ENCODE measurements around the gene UBE2E3.
A peak's percentile ranks its signal among the peaks of the same experiment; 100 is the strongest.
"Not testable (repeated sequence)": the region's sequence is repeated elsewhere in the genome, so short reads cannot be mapped to it uniquely, and the experiment has no call there.

Gene UBE2E3

DNA sequence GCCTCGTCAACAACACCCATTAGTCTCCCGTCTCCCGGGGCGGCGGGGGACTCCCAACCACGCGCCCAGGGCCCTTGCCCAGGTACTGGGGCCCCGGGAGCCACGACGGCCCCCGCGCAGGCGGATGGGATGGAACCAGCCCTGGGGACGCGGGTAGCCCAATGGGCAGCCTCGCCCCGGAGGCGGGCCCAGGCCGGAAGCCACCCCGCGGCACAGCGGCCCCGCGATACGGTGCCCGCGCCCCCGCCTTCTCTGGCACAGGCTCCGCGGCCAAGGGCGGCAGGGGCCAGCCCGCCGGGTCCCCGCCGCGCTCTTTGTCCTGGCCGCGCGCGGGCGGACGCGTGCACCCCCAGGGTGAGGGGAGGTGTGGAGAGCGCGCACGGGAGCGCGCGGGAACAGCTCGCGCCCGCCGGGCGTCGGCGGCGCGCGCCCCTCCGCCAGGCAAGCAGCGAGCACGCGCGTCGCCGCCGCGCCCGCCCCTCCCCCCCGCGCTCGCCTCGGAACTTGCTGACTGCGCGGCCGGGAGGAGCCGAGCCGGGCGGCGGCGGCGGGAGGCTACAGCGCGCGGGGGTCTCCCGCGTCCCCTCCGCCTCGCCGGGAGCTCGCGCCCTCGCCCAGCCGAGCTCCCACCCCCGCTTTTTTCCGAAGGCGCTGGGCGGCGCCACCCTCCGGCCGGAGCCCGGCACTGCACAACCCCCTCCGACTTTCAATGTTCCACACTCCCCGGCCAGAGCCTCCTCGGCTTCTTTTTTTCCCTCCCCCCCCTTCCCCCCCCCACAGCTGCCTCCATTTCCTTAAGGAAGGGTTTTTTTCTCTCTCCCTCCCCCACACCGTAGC lies at the start of gene UBE2E3:
UBE2E3 (plus strand) TSS at position 500 of the 837 bp plus-strand sequence. CDS start 1,438 bp downstream, outside the sequence.
- no peaks in the 10 kb centered on the region for H3K9me3 Mint-ChIP-seq
- DNase-seq (ENCODE audit: low spot score in 2 of 2): peak; percentile 83 to 84
- peaks cover 3% of the 10 kb centered on the region for H3K36me3 Mint-ChIP-seq
- peak within 1 kb of the TSS; percentile 96 for H3K4me3 Mint-ChIP-seq
- H3K4me1 Mint-ChIP-seq: peaks cover 13% of the 10 kb centered on the region
- no peaks in the 10 kb centered on the region for H3K27me3 Mint-ChIP-seq
- ATAC-seq (ENCODE audit: low read depth): peak; percentile 69
- H3K27ac Mint-ChIP-seq: peak within 1 kb of the TSS; percentile 92

- H3K9me3 Mint-ChIP-seq: peaks cover 2% of the 10 kb centered on the region
- ATAC-seq (ENCODE audit: low read depth) (no peak), DNase-seq (ENCODE audit: low spot score in 2 of 2) (no peak)
- H3K4me1 Mint-ChIP-seq: no peaks in the 10 kb centered on the region
- H3K4me3 Mint-ChIP-seq: no peak overlapping the region
- no peak overlapping the region for H3K27ac Mint-ChIP-seq
- H3K36me3 Mint-ChIP-seq: no peaks in the 10 kb centered on the region
- H3K27me3 Mint-ChIP-seq: peaks cover 3% of the 10 kb centered on the region
Observed at GRCh38 chr2:180931841-180932240, 48.6 kb upstream of the UBE2E3 start.

DNA sequence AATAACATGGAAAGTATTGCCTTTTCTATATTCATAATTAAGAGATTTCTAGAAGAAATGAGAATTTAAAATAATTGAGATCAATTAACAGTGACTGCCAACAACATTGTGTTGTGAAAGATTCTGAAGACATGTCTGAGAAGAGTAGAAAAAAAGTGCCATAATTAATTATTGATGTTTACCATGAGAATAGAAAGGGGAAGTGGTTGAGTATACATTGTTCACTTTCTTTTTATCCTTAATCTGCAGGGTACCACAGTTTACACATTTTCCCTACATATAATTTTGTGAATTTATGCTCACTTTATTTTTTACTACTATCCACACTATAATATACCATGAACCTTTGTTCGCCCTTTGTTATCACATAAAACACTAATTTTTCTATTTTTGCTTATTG lies 47.1 kb upstream of the UBE2E3 start:
- no peak for ATAC-seq (ENCODE audit: low read depth)
- Mint-ChIP-seq H3K9me3 (peaks cover 6% of the 10 kb centered on the region), H3K36me3 (no peaks in the 10 kb centered on the region)

DNA sequence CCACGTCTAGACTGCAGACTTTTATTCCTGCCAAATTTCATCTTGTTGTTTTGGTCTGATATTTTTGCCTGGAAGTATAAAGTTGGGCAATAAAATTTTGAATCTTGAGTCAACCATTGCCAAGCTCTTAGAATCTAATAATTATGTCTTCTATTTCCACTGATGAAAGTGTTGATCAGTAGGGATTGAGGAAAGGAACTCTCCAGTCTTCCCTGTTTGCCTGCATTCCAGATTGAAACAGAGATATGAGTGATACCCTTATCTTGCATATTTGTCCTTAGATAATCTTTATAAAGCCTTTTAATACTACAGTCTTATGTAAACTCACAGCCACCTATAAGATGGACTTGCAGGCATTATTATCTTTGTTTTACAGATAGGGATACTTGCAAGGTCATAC lies 45.5 kb upstream of the UBE2E3 start:
- peaks cover 10% of the 10 kb centered on the region for H3K9me3 Mint-ChIP-seq
- H3K4me1 Mint-ChIP-seq: peaks cover 12% of the 10 kb centered on the region
- no peak for ATAC-seq (ENCODE audit: low read depth)

More for the DNA sequence above, 47.1 kb upstream of the UBE2E3 start:
- no peak overlapping the region for H3K4me3 Mint-ChIP-seq
- peaks cover 8% of the 10 kb centered on the region for H3K4me1 Mint-ChIP-seq
- peaks cover 3% of the 10 kb centered on the region for H3K27me3 Mint-ChIP-seq
- H3K27ac Mint-ChIP-seq: no peak overlapping the region
- DNase-seq (ENCODE audit: low spot score in 2 of 2): no peak

GRCh38 chr2:180937480-180937879 lies 42.9 kb upstream of the UBE2E3 start:
- Mint-ChIP-seq H3K27ac (peak overlapping the region; percentile 60), H3K4me1 (peaks cover 12% of the 10 kb centered on the region)
- H3K27me3 Mint-ChIP-seq, H3K9me3 Mint-ChIP-seq, H3K4me3 Mint-ChIP-seq, H3K36me3 Mint-ChIP-seq: not testable (repeated sequence)
- ATAC-seq (ENCODE audit: low read depth) (peak; percentile 96), DNase-seq (ENCODE audit: low spot score in 2 of 2) (peak in 1 of 2 donors; percentile 18)

More for the DNA sequence above, 45.5 kb upstream of the UBE2E3 start:
- Mint-ChIP-seq H3K27me3 (peaks cover 3% of the 10 kb centered on the region), H3K4me3 (no peak overlapping the region), H3K27ac (no peak overlapping the region), H3K36me3 (no peaks in the 10 kb centered on the region)
- no peak for DNase-seq (ENCODE audit: low spot score in 2 of 2)

DNA sequence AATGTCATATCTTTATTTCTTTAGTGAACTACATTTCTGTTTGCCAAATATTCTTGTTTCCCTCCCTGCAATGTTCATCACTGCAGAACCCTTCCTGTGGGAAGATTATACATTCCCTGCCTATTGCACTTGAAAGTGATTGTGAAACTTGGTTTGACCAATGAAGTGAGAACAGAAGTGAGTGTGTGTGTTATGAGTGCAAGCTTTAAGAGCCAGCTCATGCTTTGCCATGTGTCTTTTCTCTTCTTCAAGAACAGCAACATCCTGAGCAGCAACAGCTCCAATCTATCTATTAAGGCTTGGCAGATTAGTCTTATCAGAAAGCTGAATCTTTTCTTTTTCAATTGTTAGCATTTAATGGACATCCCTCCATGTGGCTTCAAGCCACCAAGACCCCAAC lies 42.0 kb upstream of the UBE2E3 start:
- Mint-ChIP-seq H3K4me1 (peaks cover 12% of the 10 kb centered on the region), H3K36me3 (no peaks in the 10 kb centered on the region)
- DNase-seq (ENCODE audit: low spot score in 2 of 2): no peak

GRCh38 chr2:180943275-180943674 lies 37.1 kb upstream of the UBE2E3 start:
- H3K27me3 Mint-ChIP-seq: peaks cover 5% of the 10 kb centered on the region
- no peak overlapping the region for H3K27ac Mint-ChIP-seq
- no peak for DNase-seq (ENCODE audit: low spot score in 2 of 2)
- no peaks in the 10 kb centered on the region for H3K36me3 Mint-ChIP-seq
- H3K4me3 Mint-ChIP-seq: no peak overlapping the region
- H3K4me1 Mint-ChIP-seq: peaks cover 5% of the 10 kb centered on the region
- no peak for ATAC-seq (ENCODE audit: low read depth)
- peaks cover 4% of the 10 kb centered on the region for H3K9me3 Mint-ChIP-seq

More for the DNA sequence above, 42.0 kb upstream of the UBE2E3 start:
- no peak for ATAC-seq (ENCODE audit: low read depth)
- H3K9me3 Mint-ChIP-seq: peaks cover 10% of the 10 kb centered on the region
- H3K4me3 Mint-ChIP-seq: no peak overlapping the region
- peaks cover 3% of the 10 kb centered on the region for H3K27me3 Mint-ChIP-seq
- H3K27ac Mint-ChIP-seq: no peak overlapping the region

GRCh38 chr2:180944372-180944771 lies 36.0 kb upstream of the UBE2E3 start:
- Mint-ChIP-seq H3K27ac (no peak overlapping the region), H3K27me3 (peaks cover 5% of the 10 kb centered on the region), H3K4me1 (peaks cover under 1% of the 10 kb centered on the region), H3K36me3 (no peaks in the 10 kb centered on the region), H3K9me3 (peaks cover 2% of the 10 kb centered on the region), H3K4me3 (no peak overlapping the region)
- DNase-seq (ENCODE audit: low spot score in 2 of 2) (no peak), ATAC-seq (ENCODE audit: low read depth) (no peak)

GRCh38 chr2:180947208-180947689 lies 33.2 kb upstream of the UBE2E3 start:
- Mint-ChIP-seq H3K27ac (no peak overlapping the region), H3K4me3 (no peak overlapping the region), H3K9me3 (no peaks in the 10 kb centered on the region), H3K4me1 (no peaks in the 10 kb centered on the region), H3K27me3 (peaks cover 5% of the 10 kb centered on the region), H3K36me3 (no peaks in the 10 kb centered on the region)
- ATAC-seq (ENCODE audit: low read depth): no peak
- no peak for DNase-seq (ENCODE audit: low spot score in 2 of 2)

GRCh38 chr2:180949896-180950295 lies 30.5 kb upstream of the UBE2E3 start:
- no peaks in the 10 kb centered on the region for H3K9me3 Mint-ChIP-seq
- H3K27me3 Mint-ChIP-seq: peaks cover 5% of the 10 kb centered on the region
- no peak overlapping the region for H3K27ac Mint-ChIP-seq

GRCh38 chr2:180952082-180952481 lies 28.3 kb upstream of the UBE2E3 start:
- Mint-ChIP-seq H3K36me3 (no peaks in the 10 kb centered on the region), H3K27ac (no peak overlapping the region), H3K9me3 (no peaks in the 10 kb centered on the region), H3K4me1 (no peaks in the 10 kb centered on the region), H3K4me3 (no peak overlapping the region), H3K27me3 (peaks cover 6% of the 10 kb centered on the region)
- ATAC-seq (ENCODE audit: low read depth) (no peak), DNase-seq (ENCODE audit: low spot score in 2 of 2) (no peak)

More at GRCh38 chr2:180949896-180950295, 30.5 kb upstream of the UBE2E3 start:
- H3K36me3 Mint-ChIP-seq: no peaks in the 10 kb centered on the region
- DNase-seq (ENCODE audit: low spot score in 2 of 2) (no peak), ATAC-seq (ENCODE audit: low read depth) (no peak)
- no peaks in the 10 kb centered on the region for H3K4me1 Mint-ChIP-seq
- no peak overlapping the region for H3K4me3 Mint-ChIP-seq

GRCh38 chr2:180952731-180953336 lies 27.6 kb upstream of the UBE2E3 start:
- Mint-ChIP-seq H3K4me3 (no peak overlapping the region), H3K36me3 (no peaks in the 10 kb centered on the region), H3K9me3 (no peaks in the 10 kb centered on the region), H3K4me1 (no peaks in the 10 kb centered on the region), H3K27me3 (peaks cover 3% of the 10 kb centered on the region), H3K27ac (no peak overlapping the region)
- ATAC-seq (ENCODE audit: low read depth) (no peak), DNase-seq (ENCODE audit: low spot score in 2 of 2) (no peak)

- H3K27ac Mint-ChIP-seq: no peak overlapping the region
- H3K4me1 Mint-ChIP-seq: no peaks in the 10 kb centered on the region
- no peaks in the 10 kb centered on the region for H3K9me3 Mint-ChIP-seq
Observed at GRCh38 chr2:180953550-180953949, 26.9 kb upstream of the UBE2E3 start.

DNA sequence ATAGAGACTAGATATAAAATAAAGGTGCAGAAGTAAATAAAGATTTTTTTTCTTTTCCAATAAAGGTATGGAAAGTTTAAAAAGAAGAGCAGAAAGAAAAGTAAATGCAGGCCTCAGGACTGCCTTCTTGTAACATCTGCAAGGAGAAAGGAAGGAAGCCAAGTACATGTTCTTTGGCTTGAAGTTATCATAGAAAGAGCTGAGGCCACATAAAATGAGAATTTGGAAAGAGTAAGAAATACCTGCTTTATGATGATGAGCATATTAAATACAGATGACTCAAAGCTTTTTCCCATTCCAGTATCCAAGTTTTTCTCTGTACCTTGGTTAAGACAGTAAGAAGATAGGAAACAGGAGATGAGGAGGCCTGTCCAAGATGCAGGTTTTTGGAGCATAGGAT lies 25.3 kb upstream of the UBE2E3 start:
- Mint-ChIP-seq H3K36me3 (no peaks in the 10 kb centered on the region), H3K4me3 (no peak overlapping the region), H3K27me3 (peaks cover 2% of the 10 kb centered on the region), H3K9me3 (no peaks in the 10 kb centered on the region), H3K27ac (no peak overlapping the region), H3K4me1 (no peaks in the 10 kb centered on the region)
- ATAC-seq (ENCODE audit: low read depth): no peak
- DNase-seq (ENCODE audit: low spot score in 2 of 2): no peak

More at GRCh38 chr2:180953550-180953949, 26.9 kb upstream of the UBE2E3 start:
- ATAC-seq (ENCODE audit: low read depth) (no peak), DNase-seq (ENCODE audit: low spot score in 2 of 2) (no peak)
- H3K27me3 Mint-ChIP-seq: peaks cover 2% of the 10 kb centered on the region
- H3K36me3 Mint-ChIP-seq: no peaks in the 10 kb centered on the region
- no peak overlapping the region for H3K4me3 Mint-ChIP-seq
